Activated CD8-positive, alpha-beta memory T cell treated with anti-CD3 and anti-CD28 coated beads for 36 hours (primary cell): ENCODE measurements around the gene HHLA2. TPM values are rescaled to one million over a fixed set of nuclear protein-coding genes. Genes with fewer than 3 reads are reported as not detected.

Experiments used
- CTCF ChIA-PET: fragments of 350-600 bp; sonication (Branson Sonifier 250); formaldehyde crosslinking; loops from one replicate; lab custom pipeline; 2021; ENCODE audit warnings: antibody characterized with exemption; lab: Charles Lee
- POLR2A ChIA-PET: fragments of 350-600 bp; sonication (Branson Sonifier 250); formaldehyde crosslinking; loops from one replicate; lab custom pipeline; 2021; ENCODE audit warnings: antibody characterized with exemption; lab: Charles Lee
- total RNA-seq, 2 experiments: library from RNA; stranded (reverse); gene quantifications; one replicate each; pipeline ENCODE4 v1.2.3, GENCODE V29; 2021

The HHLA2 gene
- total RNA-seq, 2 experiments from 2014 or later = 1.3 to 1.4 TPM

DNA sequence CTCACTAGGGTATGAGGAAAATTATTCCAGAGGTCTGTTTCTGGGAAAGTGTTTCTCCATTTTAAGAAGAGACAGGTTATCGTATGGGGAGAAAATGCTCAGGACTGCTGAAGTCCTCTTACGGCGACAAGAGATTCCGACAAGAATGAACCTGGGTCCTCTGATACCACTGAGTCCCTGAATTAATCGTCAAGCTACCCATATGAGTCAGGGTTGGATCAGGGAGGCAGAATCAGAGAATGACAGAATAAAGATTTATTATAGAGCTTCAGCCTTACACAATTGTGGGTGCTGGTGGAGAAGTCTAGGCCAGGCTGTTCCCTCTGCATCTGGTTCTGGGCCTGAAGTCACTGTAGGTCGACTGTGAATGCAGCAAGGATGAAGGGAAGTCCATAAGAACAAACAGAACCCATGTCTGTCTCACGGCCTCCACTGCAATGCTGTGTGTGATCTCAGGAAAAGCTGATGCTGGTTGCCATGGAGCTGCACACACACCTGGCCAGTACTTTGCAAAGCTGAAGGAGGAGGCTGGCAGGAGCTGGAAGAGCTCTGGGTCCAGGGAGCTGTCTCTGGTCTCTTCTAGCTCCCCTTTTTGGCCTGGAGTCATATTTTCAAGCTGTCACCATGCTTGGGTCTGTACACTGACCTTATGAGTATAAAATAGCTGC, 83.9 kb downstream of the HHLA2 start:
- CTCF ChIA-PET = no interaction called here

DNA sequence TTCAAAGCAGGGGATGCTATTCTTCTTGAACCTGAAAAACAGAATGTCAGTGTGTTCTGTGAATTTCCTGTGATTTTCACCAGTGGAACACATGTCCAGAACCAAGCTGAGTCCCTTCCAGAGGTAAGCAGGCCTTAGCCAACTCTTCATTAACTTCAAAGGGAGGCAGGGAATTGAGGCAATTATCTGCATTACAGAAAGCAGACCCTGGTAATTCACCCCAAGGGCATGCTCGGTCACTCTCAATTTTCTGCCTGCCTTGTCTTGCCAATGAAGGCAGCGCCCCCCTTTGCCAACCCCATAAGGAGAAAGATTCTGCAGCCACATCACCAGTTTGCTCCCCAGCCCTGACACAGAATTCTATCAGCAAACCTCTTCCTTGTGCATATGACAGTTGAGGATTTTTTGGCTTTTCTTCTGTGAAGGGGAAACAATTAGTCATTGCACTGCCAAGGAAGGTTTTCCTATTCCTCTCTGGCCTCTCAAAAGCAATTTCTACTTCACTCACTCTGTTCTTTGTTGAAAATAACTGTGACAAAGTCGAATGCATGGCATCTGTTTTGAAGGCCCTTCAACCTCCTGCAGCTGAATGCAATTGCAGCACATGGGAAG, 85.3 kb downstream of the HHLA2 start:
- ChIA-PET CTCF (no interaction called here), POLR2A (no interaction called here)

More for the DNA sequence above, 83.9 kb downstream of the HHLA2 start:
- POLR2A ChIA-PET = no interaction called here

DNA sequence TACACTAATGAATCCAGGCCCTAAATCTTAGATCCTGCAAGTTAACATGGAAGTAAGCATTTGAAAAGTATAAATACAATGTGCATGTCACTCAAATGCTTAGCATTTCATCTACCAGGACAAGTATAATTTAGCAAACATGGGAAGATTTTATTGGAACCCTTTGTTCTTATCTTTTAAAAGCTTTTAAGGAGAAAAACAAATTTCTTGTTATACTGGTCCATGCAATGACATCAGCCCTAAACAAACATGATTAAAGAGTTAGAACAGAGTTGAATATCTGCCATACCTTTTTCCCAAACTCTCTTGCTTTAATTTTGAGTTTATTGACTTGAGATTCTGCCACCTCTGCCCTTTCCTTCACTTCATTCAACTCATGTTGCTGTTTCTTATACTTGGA, 87.0 kb downstream of the HHLA2 start:
- POLR2A ChIA-PET = no interaction called here
- CTCF ChIA-PET = no interaction called here

DNA sequence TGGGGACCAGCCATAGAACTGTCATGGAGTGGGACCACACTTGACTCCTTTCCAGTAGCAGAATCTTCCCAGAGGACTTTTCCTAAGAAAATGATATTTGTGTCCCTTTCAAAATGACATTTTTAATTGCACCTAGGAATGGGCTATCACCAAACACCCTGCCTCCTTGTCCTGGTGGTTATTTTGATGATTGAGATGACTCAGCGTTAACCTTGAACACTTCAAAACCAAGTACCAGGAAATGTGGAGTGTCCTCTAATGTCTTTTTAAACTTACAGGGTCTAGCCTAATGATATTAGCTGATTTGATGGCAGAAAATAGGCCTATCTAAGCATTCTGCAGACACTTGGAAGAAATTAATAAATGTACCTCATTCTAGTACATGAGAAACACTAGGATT, 90.7 kb downstream of the HHLA2 start:
- POLR2A ChIA-PET = no interaction called here
- CTCF ChIA-PET = interaction anchor here (2.7 kb wide), 1 partner anchor 19 kb away, joined by 10 read pairs; no protein-coding TSS in a partner anchor

DNA sequence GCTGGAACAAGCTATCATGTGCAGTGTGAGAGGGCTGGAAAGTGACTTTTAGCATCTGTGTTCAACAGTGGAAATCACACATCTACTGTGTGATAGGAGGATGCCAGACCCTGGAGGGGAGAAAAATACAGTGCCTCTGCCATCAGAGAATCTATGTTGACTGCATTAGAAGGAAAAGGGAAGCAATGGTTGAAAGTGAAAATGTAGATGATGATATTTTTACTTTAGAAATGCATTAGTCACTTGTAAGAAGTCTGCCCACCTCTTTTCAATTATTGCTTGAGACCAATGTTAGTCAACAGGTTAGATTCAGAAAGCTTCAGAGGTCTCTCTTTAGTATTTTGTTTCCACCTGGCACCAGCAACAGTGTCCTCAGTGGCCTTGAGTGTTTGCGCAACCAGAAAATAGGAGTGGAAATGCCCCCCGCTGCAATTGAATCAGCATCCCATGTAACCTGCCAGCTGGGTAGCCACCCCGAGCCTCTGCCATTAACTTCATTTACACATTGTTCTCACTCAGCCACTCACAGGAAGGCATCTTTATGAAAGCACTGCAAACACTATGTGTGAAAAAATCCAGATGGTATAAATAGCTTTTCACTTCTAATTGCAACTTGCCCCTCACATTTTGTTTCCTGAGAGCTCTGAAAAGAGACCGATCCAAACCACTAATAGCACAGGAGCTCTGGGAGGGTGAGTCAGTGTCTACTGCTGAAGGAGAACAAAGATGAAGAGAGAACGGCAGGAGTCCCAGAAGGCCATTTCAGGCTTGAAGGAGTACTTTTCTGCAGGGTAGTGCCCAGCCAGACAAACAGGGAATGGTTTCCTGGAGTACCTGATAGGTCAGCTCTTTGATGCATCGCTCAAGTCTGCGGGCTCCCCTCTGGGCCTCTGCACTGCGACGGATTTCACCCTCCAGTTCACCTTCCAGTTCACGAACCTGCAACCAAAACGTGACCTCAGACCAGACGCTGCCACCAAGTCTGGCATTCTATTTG, 92.1 kb downstream of the HHLA2 start:
- CTCF ChIA-PET = interaction anchor here (0.9 to 2.7 kb wide), 2 partner anchors 18 to 167 kb away, joined by 3 to 10 read pairs; no protein-coding TSS in a partner anchor
- POLR2A ChIA-PET = interaction anchor here (0.7 kb wide), 1 partner anchor 281 kb away, joined by 3 read pairs; no protein-coding TSS in a partner anchor

DNA sequence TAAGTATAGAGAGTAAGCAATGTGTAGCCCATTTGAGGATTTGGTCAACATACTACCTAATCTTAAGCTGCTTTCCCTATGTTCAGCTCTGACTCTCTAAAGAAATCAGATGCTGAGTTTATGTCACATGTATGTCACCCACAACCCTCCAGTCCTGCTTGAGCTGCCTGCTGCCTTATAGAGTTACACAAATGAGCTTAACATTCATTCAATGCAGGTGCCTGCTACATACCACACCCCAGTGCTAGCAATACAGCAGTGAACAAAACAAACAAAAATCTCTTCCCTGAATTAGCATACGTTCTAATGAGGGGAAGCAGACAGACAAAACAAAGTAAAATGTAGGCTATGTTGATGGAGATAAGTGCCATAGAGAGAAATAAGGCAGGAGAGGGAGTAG, 93.0 kb downstream of the HHLA2 start:
- CTCF ChIA-PET = interaction anchor here (2.7 kb wide), 1 partner anchor 17 kb away, joined by 10 read pairs; no protein-coding TSS in a partner anchor

DNA sequence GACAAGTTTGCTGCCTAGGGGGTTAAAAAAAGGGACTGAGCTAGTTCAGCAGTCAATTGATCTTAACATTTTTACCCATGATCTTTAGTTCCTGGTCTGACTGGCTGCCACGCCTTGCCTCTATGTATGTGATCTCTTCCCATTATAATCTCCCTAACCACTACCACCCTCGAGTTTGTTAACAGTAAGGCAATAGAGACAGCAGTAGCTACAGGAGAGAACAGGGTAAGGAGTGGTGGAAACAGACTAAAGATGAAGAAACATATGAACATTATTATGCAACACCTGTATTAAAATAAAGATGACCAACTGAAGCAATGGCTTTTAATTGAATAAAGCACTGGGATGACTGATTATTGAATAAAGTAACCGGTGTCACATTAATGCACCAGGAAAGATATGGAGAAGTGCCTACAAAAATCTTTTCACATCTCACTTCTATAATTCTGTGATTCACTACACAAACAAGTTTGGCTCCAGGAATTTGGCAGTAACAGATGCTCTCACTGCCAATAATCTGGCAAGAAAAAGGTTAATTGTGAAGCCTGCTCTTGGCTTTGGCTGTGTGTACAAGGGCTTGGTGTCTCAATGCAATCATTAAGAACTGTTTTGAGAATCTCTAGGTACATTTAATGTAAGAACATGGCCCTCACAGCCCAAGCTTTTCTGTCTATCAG, 95.7 kb downstream of the HHLA2 start:
- CTCF ChIA-PET = no interaction called here
- POLR2A ChIA-PET = no interaction called here

More for the DNA sequence above, 93.0 kb downstream of the HHLA2 start:
- POLR2A ChIA-PET = no interaction called here

DNA sequence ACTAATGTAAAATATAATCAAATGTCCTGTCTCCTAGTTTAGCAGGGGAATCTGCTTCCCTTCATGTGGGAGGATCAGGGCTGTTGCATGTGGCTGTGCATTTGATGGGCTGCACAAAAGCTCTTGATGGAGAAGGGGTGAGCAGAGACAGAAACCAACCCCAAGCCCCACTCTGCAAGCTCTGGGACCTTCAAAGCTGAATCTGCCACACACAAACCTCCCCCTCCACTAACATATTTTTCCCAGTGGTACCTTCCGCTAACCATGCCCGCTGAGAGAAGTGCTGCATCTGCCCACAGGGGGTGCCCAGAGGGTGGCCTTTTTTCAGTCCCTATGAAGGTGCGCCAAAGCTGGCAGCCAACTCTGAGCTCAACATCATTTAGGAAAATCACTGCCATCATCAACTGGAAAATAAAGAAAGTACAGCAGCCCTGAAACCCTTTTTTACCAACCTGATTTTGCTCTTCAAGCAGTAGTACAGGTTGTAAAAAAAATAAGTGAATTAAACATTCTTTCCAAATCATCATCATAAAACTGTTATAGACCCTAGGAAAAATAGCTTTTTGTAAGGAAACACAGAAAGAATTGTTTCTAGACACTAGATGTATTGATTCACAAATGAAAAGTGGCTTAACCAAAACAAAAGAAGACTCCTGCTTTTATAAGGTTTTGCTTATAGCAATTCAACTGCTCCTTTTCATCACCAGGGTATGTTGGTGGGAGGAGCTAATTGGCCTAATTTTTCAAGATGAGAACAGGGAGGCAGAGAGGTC, 97.0 kb downstream of the HHLA2 start:
- ChIA-PET POLR2A (no interaction called here), CTCF (interaction anchor here (1.2 kb wide), 1 partner anchor 65 kb away, joined by 3 read pairs; no protein-coding TSS in a partner anchor)

DNA sequence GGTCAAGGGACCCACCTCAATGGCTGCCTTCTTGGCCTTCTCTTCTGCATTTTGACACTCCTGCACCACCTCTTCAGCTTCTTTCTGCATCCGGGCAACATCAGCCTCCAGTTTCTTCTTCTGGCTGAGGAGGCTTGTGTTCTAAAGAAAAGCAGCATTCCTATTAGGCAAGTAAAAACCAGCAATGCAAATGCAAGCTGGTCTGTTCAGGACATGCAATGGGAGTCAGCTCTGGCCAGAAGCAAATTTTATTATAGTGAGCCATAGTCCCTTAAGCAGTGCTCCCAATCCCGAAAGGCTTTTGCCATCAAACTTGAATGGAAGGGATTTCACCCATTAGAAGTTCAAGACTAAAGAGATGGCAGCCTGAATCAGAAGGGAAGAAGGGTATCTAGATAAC, 97.7 kb downstream of the HHLA2 start:
- ChIA-PET POLR2A (no interaction called here), CTCF (interaction anchor here (1.2 kb wide), 1 partner anchor 66 kb away, joined by 3 read pairs; no protein-coding TSS in a partner anchor)

DNA sequence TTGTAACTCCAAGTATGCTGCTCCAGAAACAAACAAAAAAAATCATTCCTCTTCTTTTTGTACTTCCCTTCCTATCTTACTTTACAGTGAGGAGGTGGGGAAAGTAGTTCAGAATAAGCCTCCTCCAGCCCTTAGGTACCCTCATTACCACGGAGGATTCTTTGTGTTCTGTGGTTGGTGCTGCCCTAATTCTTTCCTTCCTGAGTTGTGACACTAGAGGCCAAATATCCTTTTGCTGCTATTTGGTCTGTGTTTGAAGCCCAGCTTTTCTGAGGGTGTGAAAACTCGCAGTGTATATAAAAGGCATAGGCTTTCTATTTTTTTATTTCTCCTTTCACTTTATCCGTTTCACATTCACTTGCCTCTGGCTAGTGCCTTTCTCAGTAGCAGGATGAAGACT, 98.2 kb downstream of the HHLA2 start:
- POLR2A ChIA-PET = no interaction called here
- CTCF ChIA-PET = no interaction called here

DNA sequence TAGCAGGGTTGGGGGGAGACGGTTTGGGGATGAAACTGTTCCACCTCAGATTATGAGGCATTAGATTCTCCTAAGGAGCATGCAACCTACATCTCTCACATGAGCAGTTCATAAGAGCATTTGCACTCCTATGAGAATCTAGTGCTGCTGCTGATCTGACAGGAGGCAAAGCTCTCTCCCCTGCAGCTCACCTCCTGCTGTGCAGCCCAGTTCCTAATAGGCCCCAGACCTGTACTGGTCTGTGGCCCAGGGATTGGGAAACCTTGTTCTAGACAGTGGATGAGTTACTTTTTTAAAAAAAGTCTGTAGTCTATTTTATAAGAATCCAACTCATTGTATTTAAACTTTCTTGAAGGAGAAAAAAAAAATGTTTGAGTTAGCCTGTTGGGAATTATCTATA, 100.0 kb downstream of the HHLA2 start:
- CTCF ChIA-PET = interaction anchor here (1.2 kb wide), 1 partner anchor 53 kb away, joined by 3 read pairs; no protein-coding TSS in a partner anchor
- POLR2A ChIA-PET = no interaction called here

DNA sequence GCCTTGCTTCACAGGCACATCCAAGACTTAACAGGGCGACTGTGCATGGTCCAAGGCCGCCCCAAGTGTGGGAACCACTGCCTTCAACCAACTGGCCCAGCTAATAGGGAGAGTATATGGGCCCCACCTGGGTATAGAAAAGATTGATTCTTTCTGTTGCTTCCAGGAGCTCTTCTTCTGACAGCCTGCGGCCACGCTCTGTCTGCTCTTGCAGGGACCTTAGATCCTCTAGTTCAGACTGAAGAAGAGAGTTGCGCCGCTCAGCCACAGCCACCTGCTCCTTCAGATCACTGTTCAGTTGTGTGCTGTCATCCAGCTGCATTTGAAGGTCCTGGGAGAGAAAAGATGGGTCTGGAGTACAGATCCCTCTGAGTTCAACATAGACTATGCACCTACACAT, 102.2 kb downstream of the HHLA2 start:
- ChIA-PET POLR2A (no interaction called here), CTCF (no interaction called here)

DNA sequence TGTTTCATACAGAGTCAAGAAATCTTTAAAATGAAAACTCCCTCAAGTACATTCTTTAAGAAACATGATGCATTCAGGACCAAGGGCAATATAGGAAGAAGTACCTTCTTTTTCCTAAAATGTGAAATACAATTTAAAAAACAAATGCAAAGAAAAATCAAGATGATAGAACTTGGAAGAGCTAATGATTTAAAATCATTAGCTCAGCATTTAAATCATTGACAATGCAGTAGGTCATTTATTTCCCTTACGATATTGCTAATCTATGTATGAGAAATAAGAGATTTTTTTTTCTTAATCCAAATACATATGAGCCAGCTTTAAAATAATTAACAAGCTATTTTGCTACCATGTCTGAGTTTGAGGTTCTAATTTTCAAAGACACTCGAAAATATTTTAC, 105.5 kb downstream of the HHLA2 start:
- CTCF ChIA-PET = no interaction called here

DNA sequence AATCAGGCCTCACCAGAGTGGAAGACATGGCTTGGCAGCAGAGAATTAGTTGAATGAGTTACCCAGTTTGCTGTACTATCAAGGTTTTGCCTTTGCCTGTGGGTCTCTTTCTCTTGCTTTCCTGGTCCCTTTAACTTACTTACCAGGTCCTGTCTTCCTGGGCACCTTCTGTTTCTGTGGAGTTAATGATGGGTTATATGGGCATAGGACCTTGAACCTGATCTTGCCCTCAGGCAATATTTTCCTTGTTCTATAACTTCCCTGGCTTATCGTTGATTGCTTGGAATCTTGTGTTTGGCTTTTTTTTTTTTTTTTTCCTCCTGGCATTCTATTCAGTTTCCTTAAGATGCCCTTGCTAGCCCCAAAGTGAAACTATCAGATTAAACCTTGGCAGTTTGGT, 106.8 kb downstream of the HHLA2 start:
- CTCF ChIA-PET = interaction anchor here (0.7 kb wide), 1 partner anchor 168 kb away, joined by 3 read pairs; no protein-coding TSS in a partner anchor
- POLR2A ChIA-PET = no interaction called here

More for the DNA sequence above, 105.5 kb downstream of the HHLA2 start:
- POLR2A ChIA-PET = no interaction called here

DNA sequence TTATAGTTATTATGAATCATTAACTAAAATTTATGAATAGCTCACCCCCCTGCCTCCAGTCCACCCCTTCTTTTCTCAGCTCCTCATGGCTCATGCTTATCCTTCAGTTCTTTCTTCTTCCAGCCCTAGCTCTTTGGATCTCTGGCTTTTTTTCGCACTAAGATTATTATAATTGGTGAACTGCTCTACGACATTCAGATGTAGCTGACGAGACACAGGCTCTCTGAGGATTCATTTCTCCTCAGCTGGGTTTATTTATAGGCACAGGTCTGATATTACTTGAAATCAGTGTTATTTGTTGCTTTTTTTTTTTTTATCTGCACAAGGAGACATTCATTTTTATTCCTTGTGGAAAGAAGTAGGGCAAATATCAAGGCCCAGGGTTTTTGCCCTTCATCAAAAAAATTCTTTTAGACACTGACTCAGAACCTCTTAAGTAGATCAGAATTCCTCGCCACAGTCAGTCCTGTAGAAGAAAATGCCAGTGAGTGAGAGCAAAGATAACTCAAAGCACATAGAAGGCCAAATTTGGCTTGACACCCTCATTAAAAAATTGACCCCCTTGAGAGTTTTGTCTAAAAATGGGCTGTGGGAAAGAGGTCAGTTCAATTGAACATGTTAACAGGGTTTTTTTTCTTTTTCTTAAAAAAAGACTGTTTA, 107.5 kb downstream of the HHLA2 start:
- CTCF ChIA-PET = interaction anchor here (0.7 kb wide), 1 partner anchor 169 kb away, joined by 3 read pairs; no protein-coding TSS in a partner anchor
- POLR2A ChIA-PET = no interaction called here

DNA sequence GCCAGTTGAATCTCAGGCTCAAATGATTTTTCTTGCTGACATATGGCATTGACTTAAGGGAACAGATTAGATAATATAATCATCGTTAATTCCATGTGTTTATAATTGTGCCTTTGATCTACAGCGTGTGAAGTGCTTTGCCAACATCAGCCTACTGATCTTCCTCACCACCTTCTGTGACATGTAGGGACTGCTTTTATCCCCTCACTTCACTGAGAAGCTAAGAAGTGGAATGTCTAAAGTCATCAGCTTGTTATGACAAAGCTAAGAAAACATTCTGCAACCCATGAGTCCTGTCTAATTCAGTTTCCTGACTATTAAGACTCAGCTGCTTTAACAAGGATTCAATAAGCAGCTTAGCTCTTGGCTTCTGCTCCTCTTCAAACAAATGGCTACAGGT, 108.0 kb downstream of the HHLA2 start:
- ChIA-PET POLR2A (no interaction called here), CTCF (no interaction called here)

DNA sequence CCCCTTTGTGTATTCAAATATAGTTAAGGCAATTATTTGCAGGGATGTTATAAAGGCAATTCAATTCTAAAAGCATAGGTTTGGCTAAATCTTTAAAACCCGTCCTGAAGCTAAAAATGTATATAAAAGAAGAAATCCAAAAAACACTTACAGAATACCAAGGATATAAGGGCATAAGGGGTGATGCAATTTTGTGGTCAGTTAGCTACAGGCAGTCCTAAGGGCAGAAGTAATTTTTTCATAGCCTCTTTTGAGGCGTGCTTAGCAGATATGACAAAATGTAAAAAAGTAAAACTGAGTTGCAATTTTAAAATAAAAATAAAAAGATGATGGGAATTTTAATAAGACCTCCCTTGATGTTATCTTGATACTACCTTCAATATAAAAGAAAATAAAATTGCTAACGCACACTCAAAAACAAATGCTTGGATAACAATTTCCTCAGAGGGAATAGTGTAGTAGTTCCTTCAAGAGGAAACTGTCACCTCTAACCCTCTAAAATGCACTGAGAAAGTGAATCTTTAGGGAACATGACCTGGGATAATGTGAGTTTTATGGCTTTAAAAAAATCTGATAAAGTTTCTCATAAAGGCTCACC, 109.8 kb downstream of the HHLA2 start:
- ChIA-PET CTCF (interaction anchor here (0.9 to 2.1 kb wide), 5 partner anchors 18 to 479 kb away, joined by 3 to 10 read pairs (median 3); no protein-coding TSS in a partner anchor), POLR2A (no interaction called here)
